ENCODE results near the gene GARIN5A. TPM values are rescaled to one million over a fixed set of nuclear protein-coding genes. Genes with fewer than 3 reads are reported as not detected.

GARIN5A gene
- total and polyA plus RNA-seq, 2 of the 8 experiments (the other 6 are each of a cell fraction or from before 2014, with no cell fraction given): 9.1 to 18.5 TPM

DNA sequence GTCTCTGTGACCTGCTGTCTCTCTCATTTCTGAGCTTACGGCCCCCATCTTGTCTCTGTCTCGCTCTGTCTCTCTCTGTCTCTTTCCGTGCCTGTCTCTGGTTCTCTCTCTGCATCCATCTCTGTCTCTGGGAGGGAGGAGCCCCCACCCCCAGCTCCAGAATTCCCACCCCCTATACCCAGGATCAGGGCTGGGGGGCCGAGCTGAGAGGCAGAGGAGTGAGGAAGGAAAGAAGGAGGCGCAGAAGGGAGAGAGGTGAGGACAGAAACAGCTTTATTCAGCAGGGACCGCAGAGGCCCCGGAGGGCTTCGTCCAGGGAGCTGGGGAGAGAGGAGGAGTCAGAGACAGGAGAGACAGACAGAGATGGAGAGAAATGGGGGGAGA lies 20.4 kb upstream of the GARIN5A start:
- H4K91ac ChIP-seq (replicated peaks; ENCODE audit: insufficient read length, low read length): no peak overlapping the region
- H3K27me3 ChIP-seq (replicated peaks in 1 of 4; ENCODE audit: control insufficient read depth in 3 of 4, extremely low read depth in 1 of 4, insufficient read depth in 3 of 4, low read length in 3 of 4): peaks cover 6 to 61% (median 56%) of the 10 kb centered on the region in 4 experiments
- no peak overlapping the region for H2BK20ac ChIP-seq (ENCODE audit: low read length)
- no peak overlapping the region for H2AK5ac ChIP-seq (ENCODE audit: low read depth, low read length)
- no peak overlapping the region for H2BK120ac ChIP-seq (replicated peaks; ENCODE audit: low read depth, low read length)
- CTCF ChIA-PET (ENCODE audit: partially characterized antibody): interaction anchor here (0.7 to 2.5 kb wide), 5 partner anchors 9 to 249 kb away, joined by 3 to 12 read pairs (median 3); no protein-coding TSS in a partner anchor
- DNase-seq (ENCODE audit: low read depth in 1 of 2, low spot score in 2 of 2): no peak
- H3K23ac ChIP-seq (ENCODE audit: insufficient read length): no peak overlapping the region
- H4K8ac ChIP-seq (ENCODE audit: extremely low read depth, insufficient read depth, low read length): no peak overlapping the region
- no peak overlapping the region for H3K18ac ChIP-seq (ENCODE audit: extremely low read depth, low read length)
- H4K20me1 ChIP-seq (replicated peaks in 1 of 2; ENCODE audit: control insufficient read depth in 1 of 2, insufficient read depth in 2 of 2, low read length in 2 of 2): no peaks in the 10 kb centered on the region
- peaks cover 0 to 13% (median 5%) of the 10 kb centered on the region in 4 experiments; a peak in 5 of 7 replicates for H3K4me1 ChIP-seq (replicated peaks in 1 of 4; ENCODE audit: control insufficient read depth in 3 of 4, insufficient read depth in 4 of 4, low read length in 3 of 4)
- H3K56ac ChIP-seq (replicated peaks; ENCODE audit: insufficient read length, low read depth, low read length): no peak overlapping the region
- no peak overlapping the region for H3K27ac ChIP-seq (ENCODE audit: low read depth, low read length)
- no peak overlapping the region for H2BK12ac ChIP-seq (ENCODE audit: low read depth, low read length)
- no peak overlapping the region for H2BK15ac ChIP-seq (ENCODE audit: low read length)
- H3K79me1 ChIP-seq (ENCODE audit: low read depth, low read length): no peaks in the 10 kb centered on the region
- no peak overlapping the region for H3K4ac ChIP-seq (replicated peaks; ENCODE audit: insufficient read length, low read depth, low read length)
- WGBS, 2 experiments (ENCODE audit: extremely low coverage in 1 of 2, insufficient coverage in 1 of 2, insufficient read length in 1 of 2, insufficient replicate concordance in 2 of 2, low coverage in 1 of 2, low lambda C conversion rate in 2 of 2, missing lambda C conversion rate in 1 of 2): 78% methylated on average over 8 of the region's 8 CpGs; no CpG with 5 or more reads in 1 of the 2 experiments
- POLR2A ChIA-PET (ENCODE audit: partially characterized antibody): interaction anchor here (1.0 to 1.9 kb wide), 3 partner anchors 9 to 18 kb away, joined by 3 to 5 read pairs (median 4); no protein-coding TSS in a partner anchor
- no peaks in the 10 kb centered on the region for H3K9me3 ChIP-seq (ENCODE audit: insufficient read depth in 2 of 2, low read depth in 1 of 2, low read length in 1 of 2)
- no peak overlapping the region for H2AFZ ChIP-seq (ENCODE audit: low read length)
- no peaks in the 10 kb centered on the region for H3K79me2 ChIP-seq (ENCODE audit: control insufficient read depth in 1 of 2, insufficient read depth in 2 of 2, low read length in 2 of 2)
- no peak overlapping the region for H3K14ac ChIP-seq (ENCODE audit: insufficient read length)
- peaks cover 3% of the 10 kb centered on the region; the same call in 1 of the 2 replicates for H3K23me2 ChIP-seq (ENCODE audit: low read depth, low read length)
- H3K36me3 ChIP-seq (ENCODE audit: control insufficient read depth in 2 of 4, insufficient read depth in 4 of 4, low read length in 3 of 4): no peaks in the 10 kb centered on the region
- no peak overlapping the region for H3K9ac ChIP-seq (replicated peaks in 1 of 4; ENCODE audit: extremely low read depth in 1 of 4, low read depth in 3 of 4, low read length in 3 of 4)
- no peak overlapping the region for H4K5ac ChIP-seq (ENCODE audit: insufficient read length, low read depth, low read length)
- H2BK5ac ChIP-seq (ENCODE audit: low read depth, low read length): no peak overlapping the region; the same call in 1 of the 2 replicates
- no peak overlapping the region for H3K4me2 ChIP-seq (ENCODE audit: insufficient read depth in 1 of 2, low read depth in 2 of 2, low read length in 2 of 2)
- no peak for FAIRE-seq
- no peak overlapping the region for H3K4me3 ChIP-seq (ENCODE audit: extremely low read depth in 1 of 4, insufficient read depth in 2 of 4, low read depth in 3 of 4, low read length in 4 of 4)
- TF ChIP-seq CHD1 (IDR thresholded peaks at IDR 0.05; ENCODE audit: low read depth, low read length) (no peak), SRF (IDR thresholded peaks at IDR 0.05; ENCODE audit: low read depth, low read length) (no peak), SP1 (IDR thresholded peaks at IDR 0.05; ENCODE audit: low read depth, low read length) (no peak), KDM5A (IDR thresholded peaks at IDR 0.05; ENCODE audit: low read length) (no peak), HDAC2 (IDR thresholded peaks at IDR 0.05; ENCODE audit: borderline replicate concordance in 1 of 2, low read depth in 2 of 2, low read length in 2 of 2) (no peak), TCF12 (IDR thresholded peaks at IDR 0.05; ENCODE audit: low read depth, low read length) (no peak), SAP30 (IDR thresholded peaks at IDR 0.05; ENCODE audit: insufficient read depth, insufficient replicate concordance, low read length) (no peak), CREB1 (IDR thresholded peaks at IDR 0.05) (no peak), POLR2AphosphoS5 (IDR thresholded peaks at IDR 0.05; ENCODE audit: low read depth, low read length) (no peak), FOSL1 (IDR thresholded peaks at IDR 0.05; ENCODE audit: insufficient read depth, low read depth, low read length) (no peak), KDM1A (IDR thresholded peaks at IDR 0.05; ENCODE audit: borderline replicate concordance, low read length) (no peak), SIX5 (IDR thresholded peaks at IDR 0.05; ENCODE audit: low read depth, low read length) (no peak)
- TF ChIP-seq, protein P1, sequence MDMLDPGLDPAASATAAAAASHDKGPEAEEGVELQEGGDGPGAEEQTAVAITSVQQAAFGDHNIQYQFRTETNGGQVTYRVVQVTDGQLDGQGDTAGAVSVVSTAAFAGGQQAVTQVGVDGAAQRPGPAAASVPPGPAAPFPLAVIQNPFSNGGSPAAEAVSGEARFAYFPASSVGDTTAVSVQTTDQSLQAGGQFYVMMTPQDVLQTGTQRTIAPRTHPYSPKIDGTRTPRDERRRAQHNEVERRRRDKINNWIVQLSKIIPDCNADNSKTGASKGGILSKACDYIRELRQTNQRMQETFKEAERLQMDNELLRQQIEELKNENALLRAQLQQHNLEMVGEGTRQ (IDR thresholded peaks at IDR 0.05; ENCODE audit: low read length): no peak
